Skeletal muscle cell (primary cell): Measurements from ENCODE around the gene TSPAN31.
"Not testable (repeated sequence)": the region's sequence is repeated elsewhere in the genome, so short reads cannot be mapped to it uniquely, and the experiment has no call there.

Experiments
- DNase-seq: peaks from one replicate; pipeline ENCODE4 v3.0.0-alpha.2; 2010; ENCODE audit warnings: low read depth
- H3K4me3 ChIP-seq: 2 replicates; pipeline ENCODE4 v1.5.1; 2011; ENCODE audit warnings: low read depth, mild to moderate bottlenecking, control low read depth, low read length, moderate library complexity

The TSPAN31 gene

GRCh38 chr12:57720606-57721595 lies 23.9 kb upstream of the TSPAN31 start:
- no peak for DNase-seq
- no peak overlapping the region for H3K4me3 ChIP-seq

GRCh38 chr12:57721846-57722608 lies 22.8 kb upstream of the TSPAN31 start:
- H3K4me3 ChIP-seq, DNase-seq: not testable (repeated sequence)

GRCh38 chr12:57722716-57723629 lies 21.9 kb upstream of the TSPAN31 start:
- DNase-seq = no peak

GRCh38 chr12:57723630-57723962 lies 21.2 kb upstream of the TSPAN31 start:
- no peak for DNase-seq
- H3K4me3 ChIP-seq = no peak overlapping the region

More at GRCh38 chr12:57722716-57723629, 21.9 kb upstream of the TSPAN31 start:
- no peak overlapping the region for H3K4me3 ChIP-seq

GRCh38 chr12:57724003-57724935 lies 20.6 kb upstream of the TSPAN31 start:
- no peak for DNase-seq
- H3K4me3 ChIP-seq = no peak overlapping the region

- no peak for DNase-seq
- no peak overlapping the region for H3K4me3 ChIP-seq
These were observed 19.7 kb upstream of the TSPAN31 start for GRCh38 chr12:57724936-57725740.

- peak overlapping the region; percentile 63 for H3K4me3 ChIP-seq
- no peak for DNase-seq
These were observed 19.0 kb upstream of the TSPAN31 start for GRCh38 chr12:57725851-57726150.

GRCh38 chr12:57726151-57726883 lies 18.5 kb upstream of the TSPAN31 start:
- peak overlapping the region; percentile 63 for H3K4me3 ChIP-seq

GRCh38 chr12:57726884-57727757 lies 17.7 kb upstream of the TSPAN31 start:
- H3K4me3 ChIP-seq = peak overlapping the region; percentile 63
- no peak for DNase-seq

More at GRCh38 chr12:57726151-57726883, 18.5 kb upstream of the TSPAN31 start:
- DNase-seq = no peak

- no peak for DNase-seq
- H3K4me3 ChIP-seq = no peak overlapping the region
These were observed 17.0 kb upstream of the TSPAN31 start for GRCh38 chr12:57727758-57728395.

- H3K4me3 ChIP-seq = no peak overlapping the region
- DNase-seq = no peak
These were observed 15.5 kb upstream of the TSPAN31 start for GRCh38 chr12:57729321-57729844.

- H3K4me3 ChIP-seq = no peak overlapping the region
These were observed 14.3 kb upstream of the TSPAN31 start for GRCh38 chr12:57730336-57731067.

GRCh38 chr12:57731411-57732080 lies 13.3 kb upstream of the TSPAN31 start:
- no peak for DNase-seq

More at GRCh38 chr12:57730336-57731067, 14.3 kb upstream of the TSPAN31 start:
- no peak for DNase-seq

GRCh38 chr12:57732270-57732669 lies 12.6 kb upstream of the TSPAN31 start:
- DNase-seq = no peak
- H3K4me3 ChIP-seq = no peak overlapping the region

More at GRCh38 chr12:57731411-57732080, 13.3 kb upstream of the TSPAN31 start:
- H3K4me3 ChIP-seq = no peak overlapping the region
